Activated CD8-positive, alpha-beta memory T cell treated with anti-CD3 and anti-CD28 coated beads, Interleukin-2, amount 50 U/mL, for 48 hours (primary cell): ENCODE results near the gene FBXW7.

Experiments
- DNase-seq: peaks from one replicate; pipeline ENCODE4 v3.0.0-alpha.2; 2020

Gene FBXW7

DNA sequence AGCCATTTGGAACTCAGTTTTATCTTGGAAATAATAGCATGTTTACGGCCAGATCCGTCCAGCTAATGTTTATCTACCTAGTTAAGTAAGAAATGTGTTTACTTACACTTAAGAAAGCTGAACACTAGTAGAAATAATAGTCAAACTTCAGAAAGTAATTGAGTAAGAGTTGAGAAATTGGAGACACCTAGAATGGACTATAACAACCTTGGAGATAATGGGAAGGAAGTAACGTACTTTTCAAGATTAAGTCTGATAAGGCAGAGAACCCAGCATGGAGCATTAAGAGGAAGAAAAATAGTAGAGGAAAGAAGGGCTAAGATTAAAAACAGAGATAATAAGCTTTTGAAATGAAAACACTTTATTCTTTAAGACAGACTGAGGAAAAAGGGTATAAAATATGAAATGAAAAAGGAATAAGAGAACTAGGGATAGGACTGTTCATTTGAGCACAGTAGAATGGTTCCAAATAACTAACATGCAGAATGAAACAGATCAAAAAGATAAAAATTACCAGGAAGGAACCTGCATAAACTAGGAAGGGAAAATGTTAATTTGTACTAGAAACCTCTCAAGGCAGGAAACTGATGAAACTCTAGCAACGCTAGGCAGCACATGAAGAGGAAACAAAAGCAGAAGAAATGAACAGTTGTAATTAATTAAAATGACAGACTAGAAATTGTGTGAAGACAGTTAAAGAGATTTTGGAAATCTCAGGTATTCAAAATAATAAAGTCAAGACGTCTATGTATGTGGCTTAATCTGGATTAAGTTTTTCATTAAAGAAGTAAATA, 71.7 kb downstream of the FBXW7 start:
- no peak for DNase-seq

DNA sequence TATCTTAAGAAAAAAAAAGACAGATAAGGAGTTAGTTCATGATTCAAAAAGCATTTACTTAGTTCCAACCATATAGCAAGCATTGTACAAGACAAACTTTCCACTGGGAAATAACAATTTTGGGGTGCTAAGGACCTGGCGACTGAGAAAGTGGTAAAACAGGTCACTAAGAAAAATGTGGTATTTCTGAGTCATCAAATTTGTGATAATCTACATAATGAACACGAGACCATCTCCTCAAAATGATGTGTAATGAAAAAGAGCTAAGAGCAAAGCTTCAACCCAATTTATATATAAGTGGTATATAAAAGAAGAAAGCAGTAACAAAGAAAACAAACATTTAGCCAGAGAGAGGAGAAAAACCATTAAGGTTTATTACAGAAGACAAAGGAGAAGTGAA, 72.3 kb downstream of the FBXW7 start:
- no peak for DNase-seq

- DNase-seq = no peak
These were observed 73.2 kb downstream of the FBXW7 start for GRCh38 chr4:152462695-152463094.

DNA sequence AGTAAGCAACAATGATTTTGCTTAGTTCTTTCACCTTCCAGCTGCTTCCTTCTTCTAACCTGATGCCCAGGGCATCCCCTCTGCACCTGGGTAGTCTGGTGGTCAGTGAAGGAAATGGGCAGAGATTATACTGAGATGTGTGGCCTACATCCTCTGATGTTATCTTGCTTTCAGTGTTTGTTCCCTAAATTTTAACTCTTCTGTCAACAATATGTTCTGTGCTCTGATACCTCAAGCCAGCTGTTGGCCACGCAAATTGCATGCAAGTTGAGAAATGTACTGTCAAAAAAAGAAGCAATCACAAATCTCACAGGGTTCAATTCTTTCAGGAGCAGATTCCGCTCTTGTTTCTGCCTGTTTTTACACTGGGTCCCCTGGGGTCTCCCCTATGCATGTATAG, 73.8 kb downstream of the FBXW7 start:
- no peak for DNase-seq

GRCh38 chr4:152460488-152460887, 75.4 kb downstream of the FBXW7 start:
- DNase-seq = no peak

DNA sequence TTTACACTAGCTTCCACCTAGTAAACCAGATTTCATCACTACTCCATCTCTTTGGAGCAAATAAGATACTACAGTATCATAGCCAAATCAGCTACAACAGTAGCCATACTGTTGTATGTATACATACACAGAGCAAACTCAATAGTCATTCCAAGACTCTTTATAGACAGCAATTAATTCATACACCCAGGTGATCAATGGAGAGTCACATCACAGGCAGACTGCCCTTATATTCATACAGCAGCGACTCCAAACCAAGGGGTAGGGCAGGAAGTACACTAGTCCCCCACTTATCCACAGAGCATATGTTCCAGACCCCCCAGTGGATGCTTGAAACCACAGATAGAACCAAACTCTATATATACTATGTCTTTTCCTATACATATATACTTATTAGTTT, 76.6 kb downstream of the FBXW7 start:
- DNase-seq = no peak

DNA sequence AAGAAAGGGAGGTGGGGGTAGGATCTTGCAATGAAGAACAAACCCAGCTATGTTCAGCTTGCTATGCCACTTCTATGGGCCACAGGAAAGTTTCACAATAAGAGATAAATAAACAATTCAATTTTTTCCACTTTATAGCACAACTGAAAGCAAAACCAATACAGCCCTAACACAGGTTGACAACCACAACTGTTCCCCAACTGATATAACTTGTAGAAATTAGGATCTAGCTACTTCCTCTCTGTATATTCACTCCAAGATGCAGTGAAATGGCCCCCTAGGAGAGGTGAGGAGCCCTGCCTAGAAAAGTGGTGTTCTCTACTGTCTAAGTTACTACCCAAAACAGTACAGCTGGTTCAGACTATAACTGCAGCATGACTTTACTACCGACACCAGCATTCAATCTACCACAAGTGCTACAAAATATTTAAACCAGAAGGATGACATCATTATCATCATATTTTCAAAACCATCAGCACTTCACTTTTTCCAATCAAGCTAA, 77.0 kb downstream of the FBXW7 start:
- DNase-seq = no peak

GRCh38 chr4:152456609-152457008, 79.3 kb downstream of the FBXW7 start:
- DNase-seq = no peak

DNA sequence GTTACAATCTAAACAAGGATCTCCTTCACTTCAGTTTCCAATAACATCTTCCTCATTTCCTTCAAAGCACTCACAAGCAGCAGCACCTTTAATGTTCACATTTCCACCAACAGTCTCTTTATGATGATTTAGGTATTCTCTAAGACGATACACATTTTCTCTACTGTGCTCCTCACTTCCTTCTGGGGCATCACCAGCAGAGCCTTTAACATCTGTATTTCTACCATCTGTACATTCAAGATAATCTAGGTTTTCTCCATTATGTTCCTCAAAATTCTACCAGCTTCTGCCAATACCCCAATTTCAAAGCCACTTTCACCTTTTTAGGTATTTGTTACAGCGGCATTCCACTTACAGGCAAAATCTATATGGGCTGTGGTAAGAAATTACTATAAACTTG, 80.6 kb downstream of the FBXW7 start:
- no peak for DNase-seq

- DNase-seq = no peak
These were observed 81.4 kb downstream of the FBXW7 start for GRCh38 chr4:152454398-152455011.

- DNase-seq = no peak
These were observed 84.4 kb downstream of the FBXW7 start for GRCh38 chr4:152451496-152451895.

- DNase-seq = no peak
These were observed 87.0 kb downstream of the FBXW7 start for GRCh38 chr4:152448854-152449253.

- no peak for DNase-seq
These were observed 87.7 kb downstream of the FBXW7 start for GRCh38 chr4:152448038-152448707.

DNA sequence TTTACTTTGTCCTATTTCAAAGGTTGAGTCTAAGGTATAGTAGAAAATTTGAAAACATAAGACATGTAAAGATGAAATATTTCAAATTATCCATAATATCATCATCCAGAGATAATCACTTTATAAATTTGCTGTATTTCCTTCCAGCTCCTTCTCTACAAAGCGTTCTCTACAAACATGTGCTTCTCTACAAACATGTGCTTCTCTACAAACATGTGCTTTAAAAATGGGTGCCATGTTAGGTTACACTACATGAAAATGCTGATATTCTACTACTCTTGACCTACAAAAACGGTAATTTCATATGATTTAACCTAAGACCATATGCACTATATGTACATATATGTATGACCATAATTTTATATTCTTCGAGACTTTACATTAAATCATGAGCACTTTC, 92.0 kb downstream of the FBXW7 start:
- DNase-seq = no peak

DNA sequence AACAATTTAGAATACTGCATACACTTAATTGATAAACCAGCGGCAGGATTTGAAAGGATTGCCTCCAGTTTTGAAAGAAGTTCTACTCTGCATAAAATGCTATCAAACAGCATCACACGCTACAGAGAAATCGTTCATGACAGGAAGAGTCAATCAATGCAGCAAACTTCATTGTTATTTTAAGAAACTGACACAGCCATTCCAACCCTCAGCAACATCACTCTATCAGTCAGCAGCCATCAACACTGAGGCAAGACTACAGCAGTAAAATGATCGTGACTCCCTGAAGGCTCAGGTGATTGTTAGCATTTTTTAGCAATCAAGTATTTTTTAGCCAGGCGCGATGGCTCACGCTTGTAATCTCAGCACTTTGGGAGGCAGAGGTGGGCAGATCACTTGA, 98.3 kb downstream of the FBXW7 start:
- DNase-seq = no peak

- DNase-seq = no peak
These were observed 99.5 kb downstream of the FBXW7 start for GRCh38 chr4:152436384-152436783.

DNA sequence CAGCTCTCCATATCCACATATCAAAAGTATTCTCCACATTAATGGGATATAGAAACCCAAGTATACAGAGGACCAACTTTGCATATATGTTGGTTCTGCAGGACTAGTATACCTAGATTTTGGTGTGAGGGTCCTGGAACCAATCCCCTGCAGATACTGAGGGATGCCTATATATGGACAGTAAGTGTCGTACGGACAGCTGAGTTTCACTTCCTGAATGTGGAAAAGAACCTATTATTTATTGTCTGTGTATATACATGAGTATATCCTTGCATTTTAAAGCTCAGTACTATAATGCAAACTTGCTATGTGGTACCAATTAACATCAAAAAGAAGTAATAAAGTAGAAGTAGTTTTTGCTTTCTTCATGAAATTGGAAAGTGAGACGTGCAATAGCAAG, 101.9 kb downstream of the FBXW7 start:
- no peak for DNase-seq

DNA sequence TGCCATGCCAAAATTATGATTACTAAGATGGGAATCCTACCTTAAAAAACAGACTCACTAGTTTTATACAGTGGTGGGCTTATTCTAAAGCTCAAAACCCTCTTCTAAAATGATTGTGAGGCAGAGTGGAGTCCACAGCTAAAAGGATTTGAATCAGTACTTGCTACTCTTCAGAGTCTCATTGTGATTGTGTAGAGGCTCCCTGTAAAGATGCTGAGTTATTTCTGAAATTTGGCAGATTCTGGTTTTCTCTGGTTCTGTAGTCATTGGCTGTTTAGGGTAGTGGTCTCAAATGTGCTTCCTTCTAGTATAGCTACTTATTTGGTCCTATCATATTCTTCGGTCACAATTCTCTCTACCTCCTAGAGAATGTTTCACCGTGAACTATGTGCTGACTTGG, 104.1 kb downstream of the FBXW7 start:
- no peak for DNase-seq

DNA sequence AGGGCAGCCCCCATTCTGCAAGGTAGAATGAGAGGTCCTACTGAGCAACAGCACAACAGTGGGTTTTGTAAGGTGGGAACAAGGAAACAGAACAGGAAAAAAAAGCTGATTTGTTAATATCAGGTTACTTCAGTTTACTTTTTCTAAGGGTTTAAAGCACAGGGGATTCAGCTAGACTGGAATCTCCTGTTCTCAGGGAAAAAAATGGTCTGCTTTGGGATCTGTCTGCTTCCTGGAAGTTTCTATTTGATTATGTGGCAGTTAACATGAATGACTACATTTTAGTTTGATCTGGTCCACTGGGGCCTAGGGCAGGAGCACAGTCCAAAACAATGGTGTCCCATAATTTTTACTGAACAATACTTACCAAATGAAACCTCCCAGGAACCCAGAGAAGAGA, 104.6 kb downstream of the FBXW7 start:
- no peak for DNase-seq

DNA sequence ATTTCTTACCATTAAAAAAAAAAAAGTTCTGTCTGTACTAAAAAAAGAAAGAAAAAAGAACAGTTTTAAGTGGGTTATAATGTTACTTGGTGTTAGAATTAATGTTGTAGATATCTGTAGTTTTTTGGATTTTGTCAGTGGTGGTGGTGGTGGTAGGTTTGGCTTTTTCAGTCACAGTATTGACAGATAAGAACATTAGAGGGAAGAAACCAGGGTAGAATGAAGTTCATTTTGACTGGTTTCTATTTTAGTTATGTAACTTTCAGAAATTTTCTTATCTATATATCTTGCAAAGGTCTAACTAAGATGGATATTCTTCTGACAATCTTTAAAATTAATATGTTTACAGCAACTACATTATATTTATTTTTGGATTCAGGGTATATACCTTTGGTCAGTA, 105.4 kb downstream of the FBXW7 start:
- no peak for DNase-seq

DNA sequence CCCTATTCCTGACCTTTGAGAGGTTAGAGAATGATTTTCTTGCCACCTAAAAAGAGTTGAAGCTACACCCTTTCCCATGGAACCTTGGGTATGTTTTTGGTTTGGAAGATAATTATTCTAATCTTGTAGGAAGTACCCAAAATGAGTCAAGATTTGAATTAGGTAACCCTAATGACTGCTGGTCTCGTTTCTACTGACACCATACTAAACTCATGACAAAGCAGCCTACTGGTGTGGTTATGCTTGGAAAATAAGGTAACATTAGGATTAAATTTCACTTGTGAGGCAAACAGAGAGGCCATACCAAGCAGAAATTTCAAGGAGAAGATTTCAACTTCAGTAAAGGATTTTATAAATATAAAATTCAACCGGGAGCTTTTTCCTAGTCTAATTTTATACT, 107.9 kb downstream of the FBXW7 start:
- DNase-seq = no peak

DNA sequence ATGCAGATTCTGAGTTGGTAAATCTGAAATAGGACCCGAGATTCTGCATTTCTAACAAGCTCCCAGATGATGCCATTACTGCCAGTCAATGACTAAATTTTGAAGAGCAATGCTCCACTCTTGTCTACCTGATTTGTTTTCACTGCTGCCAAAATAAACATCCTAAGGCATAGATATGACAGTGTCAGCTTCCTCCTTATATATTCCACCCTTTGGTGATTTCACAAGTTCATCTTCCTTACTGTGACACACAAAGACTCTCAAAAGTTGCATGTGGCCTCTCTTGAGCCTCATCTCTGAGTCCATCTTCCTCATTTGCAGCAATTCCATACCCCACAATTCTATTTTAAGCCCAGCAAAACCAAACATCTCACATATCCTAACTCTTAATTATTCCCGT, 110.9 kb downstream of the FBXW7 start:
- DNase-seq = no peak

- no peak for DNase-seq
These were observed 111.5 kb downstream of the FBXW7 start for GRCh38 chr4:152424396-152424795.

DNA sequence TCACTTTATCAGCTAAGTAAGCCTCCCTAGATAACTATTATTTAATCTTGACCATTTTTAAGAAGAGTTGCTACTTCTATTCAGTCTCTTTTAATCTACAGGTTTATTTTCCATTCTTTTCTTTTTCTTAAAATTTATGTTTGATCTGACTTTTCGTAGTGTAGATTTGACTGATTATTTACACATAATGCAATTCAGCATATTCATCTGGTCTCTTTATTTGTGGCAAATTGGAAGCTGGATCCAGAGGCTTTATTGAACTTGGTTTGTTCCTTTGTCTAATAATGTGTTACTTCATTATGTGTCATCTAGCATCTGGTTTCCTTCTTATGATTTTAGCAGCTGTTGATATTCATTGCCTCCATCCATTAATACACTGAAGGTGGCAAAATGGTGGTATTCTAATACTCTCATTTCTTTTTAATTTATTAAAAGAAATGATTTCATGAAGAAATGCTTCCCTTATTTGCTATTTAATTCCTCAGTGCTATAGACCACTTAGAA, 113.0 kb downstream of the FBXW7 start:
- no peak for DNase-seq
